Body of pancreas (tissue), 4 donors: Measurements from ENCODE around the gene TSPAN18. TPM values are rescaled to one million over a fixed set of nuclear protein-coding genes. Genes with fewer than 3 reads are reported as not detected.

Experiments
- ATAC-seq: fragments of 150-250 bp; one replicate; pipeline ENCODE4 v1.9.1; 2016
- DNase-seq, 4 donors: peaks; one replicate each; pipeline ENCODE4 v3.0.0-alpha.2; 2019
- H3K27ac ChIP-seq, 4 donors: fragments of 200-600 bp; sonication (generic); 1 replicate in 3 of 4; 2 replicates in 1 of 4; pipeline versions ENCODE4 v1.5.1 to v1.6.1; 2016 to 2019; ENCODE audit warnings: mild to moderate bottlenecking in 1 of 4, mixed read lengths in 1 of 4, moderate library complexity in 1 of 4
- H3K27me3 ChIP-seq, 2 donors: fragments of 200-600 bp; sonication (generic); one replicate each; pipeline ENCODE4 v1.6.0; 2016; ENCODE audit warnings: mild to moderate bottlenecking in 1 of 2
- H3K36me3 ChIP-seq, 2 donors: fragments of 200-600 bp; sonication (generic); replicated peaks in 1 of 2; 2 replicates each; pipeline ENCODE4 v1.5.1; 2016; ENCODE audit warnings: low read depth in 2 of 2; ENCODE audit not compliant: insufficient read depth in 1 of 2
- H3K4me1 ChIP-seq: fragments of 200-600 bp; sonication (generic); one replicate; pipeline ENCODE4 v1.6.0; 2016
- H3K4me3 ChIP-seq, 2 donors: fragments of 200-600 bp; sonication (generic); 1 replicate in 1 of 2; 2 replicates in 1 of 2; pipeline ENCODE4 v1.5.1; 2016 to 2019
- H3K9me3 ChIP-seq, 3 donors: fragments of 200-600 bp; sonication (generic); 1 replicate in 2 of 3; 2 replicates in 1 of 3; pipeline ENCODE4 v1.5.1; 2016
- CTCF ChIP-seq, 7 experiments: fragments of 450-650 bp in 4 of 7; fragments of 200-600 bp in 3 of 7; sonication (generic) in 3 of 7; IDR thresholded peaks; one replicate each; pipeline ENCODE4 v1.5.1; 2016 to 2019; ENCODE audit warnings: antibody characterized with exemption in 7 of 7
- POLR2A ChIP-seq, 3 donors: fragments of 450-650 bp; IDR thresholded peaks; one replicate each; pipeline ENCODE4 v1.6.1; 2016; ENCODE audit warnings: antibody characterized with exemption in 3 of 3, mild to moderate bottlenecking in 2 of 3
- WGBS, 2 donors: methylation state at CpG; one replicate each; pipeline ENCODE4 v1.1.5; 2017; 5-methylcytosine and 5-hydroxymethylcytosine counted together
- intact Hi-C: fragments of 100-400 bp; cut with DNase I; formaldehyde crosslinking; loops from one replicate; pipeline ENCODE4 v1.15.1; 2023
- total RNA-seq, 2 donors: library from RNA; depleted of rRNA; stranded (reverse); fragments of >200 nt; gene quantifications; one replicate each; pipeline ENCODE4 v1.1.0, GENCODE V29; 2016

TSPAN18 gene
- total RNA-seq, 2 donors from 2014 or later: 2.1 to 3.0 TPM

- 11 to 44% methylated on average over 6 to 7 of the region's 7 CpGs for WGBS, 2 donors
- Histone ChIP-seq H3K27me3 (no peaks in the 10 kb centered on the region), H3K27ac (no peak overlapping the region), H3K4me3 (no peak overlapping the region), H3K36me3 (no peaks in the 10 kb centered on the region), H3K9me3 (no peaks in the 10 kb centered on the region), H3K4me1 (peaks cover 9% of the 10 kb centered on the region)
- DNase-seq (peak; percentile 44 to 78 (median 66)), ATAC-seq (peak; percentile 55)
- intact Hi-C loops: no loop called here
- TF ChIP-seq CTCF (IDR thresholded peaks at IDR 0.05) (peak in 4 of 7 experiments; percentile 23 to 32 (median 26)), POLR2A (IDR thresholded peaks at IDR 0.05) (no peak)
These were observed 139.1 kb downstream of the TSPAN18 start for GRCh38 chr11:44865866-44866272.

- Histone ChIP-seq H3K4me1 (peaks cover 9% of the 10 kb centered on the region), H3K4me3 (no peak overlapping the region), H3K27me3 (no peaks in the 10 kb centered on the region), H3K36me3 (no peaks in the 10 kb centered on the region), H3K9me3 (no peaks in the 10 kb centered on the region), H3K27ac (no peak overlapping the region)
- TF ChIP-seq POLR2A (IDR thresholded peaks at IDR 0.05): no peak
- ATAC-seq (no peak), DNase-seq (no peak)
- intact Hi-C loops: no loop called here
- WGBS, 2 donors: 57 to 62% methylated on average over 5 to 6 of the region's 6 CpGs
These were observed 139.5 kb downstream of the TSPAN18 start for GRCh38 chr11:44866286-44866685.

- Histone ChIP-seq H3K27me3 (no peaks in the 10 kb centered on the region), H3K4me1 (peaks cover 9% of the 10 kb centered on the region), H3K9me3 (no peaks in the 10 kb centered on the region), H3K27ac (no peak overlapping the region), H3K4me3 (no peak overlapping the region), H3K36me3 (no peaks in the 10 kb centered on the region)
- no peak for DNase-seq
- no peak for ATAC-seq
- 73 to 88% methylated on average over 6 of the region's 6 CpGs for WGBS, 2 donors
- TF ChIP-seq POLR2A (IDR thresholded peaks at IDR 0.05) (no peak), CTCF (IDR thresholded peaks at IDR 0.05) (no peak)
- intact Hi-C loops: no loop called here
These were observed 141.3 kb downstream of the TSPAN18 start for GRCh38 chr11:44868021-44868420.

GRCh38 chr11:44868455-44869421, 142.0 kb downstream of the TSPAN18 start:
- Histone ChIP-seq H3K27ac (no peak overlapping the region), H3K4me1 (peaks cover 9% of the 10 kb centered on the region), H3K4me3 (no peak overlapping the region), H3K9me3 (no peaks in the 10 kb centered on the region), H3K27me3 (no peaks in the 10 kb centered on the region), H3K36me3 (no peaks in the 10 kb centered on the region)
- ATAC-seq (no peak), DNase-seq (no peak)
- 81 to 83% methylated on average over 12 to 14 of the region's 14 CpGs for WGBS, 2 donors
- intact Hi-C loops: no loop called here
- TF ChIP-seq CTCF (IDR thresholded peaks at IDR 0.05): no peak

- TF ChIP-seq POLR2A (IDR thresholded peaks at IDR 0.05) (no peak), CTCF (IDR thresholded peaks at IDR 0.05) (no peak)
- Histone ChIP-seq H3K9me3 (no peaks in the 10 kb centered on the region), H3K27me3 (no peaks in the 10 kb centered on the region), H3K36me3 (no peaks in the 10 kb centered on the region), H3K4me3 (no peak overlapping the region), H3K4me1 (peaks cover 9% of the 10 kb centered on the region), H3K27ac (no peak overlapping the region)
- WGBS, 2 donors: 72 to 79% methylated on average over 3 of the region's 3 CpGs
- no peak for DNase-seq
- intact Hi-C loops: no loop called here
- ATAC-seq: no peak
These were observed 143.4 kb downstream of the TSPAN18 start for GRCh38 chr11:44870181-44870580.
